PFSK-1 (cell line): ENCODE data around the gene SAPCD2.

ENCODE experiments used
- FOXP2 ChIP-seq: optimal IDR thresholded peaks from 2 replicates; pipeline ENCODE3; 2011; ENCODE audit warnings: borderline replicate concordance, control low read depth, inconsistent platforms; ENCODE audit not compliant: insufficient read depth; ENCODE audit errors: extremely low read length, extremely low read depth
- POLR2AphosphoS5 ChIP-seq: IDR thresholded peaks from 2 replicates; pipeline ENCODE4 v1.6.1; 2012; ENCODE audit warnings: low read depth, mild to moderate bottlenecking, control low read depth, low read length, moderate library complexity
- SIN3A ChIP-seq: IDR thresholded peaks from 2 replicates; pipeline ENCODE4 v1.6.1; 2012; ENCODE audit warnings: mild to moderate bottlenecking, low read length, moderate library complexity, borderline replicate concordance; ENCODE audit not compliant: insufficient read depth
- TF ChIP-seq, protein P1 (sequence below), 2 experiments: IDR thresholded peaks; 2 replicates each; pipeline versions ENCODE4 v1.6.1 to v1.8.0; 2011 to 2012; ENCODE audit warnings: low read depth in 2 of 2, low read length in 2 of 2, control low read depth in 1 of 2, inconsistent platforms in 1 of 2, mild to moderate bottlenecking in 1 of 2, moderate library complexity in 1 of 2; ENCODE audit not compliant: insufficient read depth in 1 of 2

DNA sequence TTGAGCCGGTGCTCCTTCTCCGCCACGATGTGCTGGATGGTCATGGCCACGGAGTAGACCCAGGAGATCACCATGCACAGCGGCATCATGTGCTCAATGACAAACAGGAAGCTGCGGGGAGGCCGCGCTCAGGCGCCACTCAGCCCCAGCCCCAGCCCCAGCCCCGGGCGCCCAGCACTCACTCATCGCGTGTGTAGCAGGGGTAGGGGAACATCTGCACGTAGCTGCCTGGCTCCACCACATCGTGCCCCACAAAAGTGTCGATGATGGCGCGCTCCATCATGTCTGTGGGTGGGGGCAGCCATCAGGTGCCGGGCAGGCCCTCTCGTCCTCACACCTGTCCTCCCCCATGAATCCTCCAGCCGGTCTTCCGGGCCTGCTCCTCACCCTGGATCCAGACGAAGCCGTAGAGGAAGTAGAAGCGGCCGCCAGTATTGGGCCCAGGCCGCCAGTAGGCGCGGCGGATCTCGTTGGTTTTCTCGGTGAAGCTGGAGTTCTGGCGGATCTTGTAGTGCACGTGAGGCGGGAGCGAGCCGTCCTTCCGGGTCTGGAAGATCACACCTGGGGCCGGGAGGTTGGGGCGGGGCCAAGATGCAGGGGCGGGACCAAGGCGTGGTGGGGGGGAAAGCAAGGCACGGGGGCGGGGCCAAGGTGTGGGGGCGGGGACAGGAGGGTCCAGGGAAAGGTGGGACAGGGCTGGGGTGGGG lies 52.4 kb downstream of the SAPCD2 start:
- TF ChIP-seq POLR2AphosphoS5: no peak
- TF ChIP-seq, protein P1, sequence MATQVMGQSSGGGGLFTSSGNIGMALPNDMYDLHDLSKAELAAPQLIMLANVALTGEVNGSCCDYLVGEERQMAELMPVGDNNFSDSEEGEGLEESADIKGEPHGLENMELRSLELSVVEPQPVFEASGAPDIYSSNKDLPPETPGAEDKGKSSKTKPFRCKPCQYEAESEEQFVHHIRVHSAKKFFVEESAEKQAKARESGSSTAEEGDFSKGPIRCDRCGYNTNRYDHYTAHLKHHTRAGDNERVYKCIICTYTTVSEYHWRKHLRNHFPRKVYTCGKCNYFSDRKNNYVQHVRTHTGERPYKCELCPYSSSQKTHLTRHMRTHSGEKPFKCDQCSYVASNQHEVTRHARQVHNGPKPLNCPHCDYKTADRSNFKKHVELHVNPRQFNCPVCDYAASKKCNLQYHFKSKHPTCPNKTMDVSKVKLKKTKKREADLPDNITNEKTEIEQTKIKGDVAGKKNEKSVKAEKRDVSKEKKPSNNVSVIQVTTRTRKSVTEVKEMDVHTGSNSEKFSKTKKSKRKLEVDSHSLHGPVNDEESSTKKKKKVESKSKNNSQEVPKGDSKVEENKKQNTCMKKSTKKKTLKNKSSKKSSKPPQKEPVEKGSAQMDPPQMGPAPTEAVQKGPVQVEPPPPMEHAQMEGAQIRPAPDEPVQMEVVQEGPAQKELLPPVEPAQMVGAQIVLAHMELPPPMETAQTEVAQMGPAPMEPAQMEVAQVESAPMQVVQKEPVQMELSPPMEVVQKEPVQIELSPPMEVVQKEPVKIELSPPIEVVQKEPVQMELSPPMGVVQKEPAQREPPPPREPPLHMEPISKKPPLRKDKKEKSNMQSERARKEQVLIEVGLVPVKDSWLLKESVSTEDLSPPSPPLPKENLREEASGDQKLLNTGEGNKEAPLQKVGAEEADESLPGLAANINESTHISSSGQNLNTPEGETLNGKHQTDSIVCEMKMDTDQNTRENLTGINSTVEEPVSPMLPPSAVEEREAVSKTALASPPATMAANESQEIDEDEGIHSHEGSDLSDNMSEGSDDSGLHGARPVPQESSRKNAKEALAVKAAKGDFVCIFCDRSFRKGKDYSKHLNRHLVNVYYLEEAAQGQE (IDR thresholded peaks at IDR 0.05; ENCODE audit: insufficient read depth in 1 of 2, low read depth in 2 of 2, low read length in 2 of 2): no peak
- no peak for TF ChIP-seq FOXP2
- TF ChIP-seq SIN3A: no peak
